ENCODE results near the gene PEAK3. TPM values are rescaled to one million over a fixed set of nuclear protein-coding genes. Genes with fewer than 3 reads are reported as not detected.
A peak's percentile ranks its signal among the peaks of the same experiment; 100 is the strongest.

PEAK3 gene
- polyA plus RNA-seq, 2 donors: 0.02 to 0.06 TPM

DNA sequence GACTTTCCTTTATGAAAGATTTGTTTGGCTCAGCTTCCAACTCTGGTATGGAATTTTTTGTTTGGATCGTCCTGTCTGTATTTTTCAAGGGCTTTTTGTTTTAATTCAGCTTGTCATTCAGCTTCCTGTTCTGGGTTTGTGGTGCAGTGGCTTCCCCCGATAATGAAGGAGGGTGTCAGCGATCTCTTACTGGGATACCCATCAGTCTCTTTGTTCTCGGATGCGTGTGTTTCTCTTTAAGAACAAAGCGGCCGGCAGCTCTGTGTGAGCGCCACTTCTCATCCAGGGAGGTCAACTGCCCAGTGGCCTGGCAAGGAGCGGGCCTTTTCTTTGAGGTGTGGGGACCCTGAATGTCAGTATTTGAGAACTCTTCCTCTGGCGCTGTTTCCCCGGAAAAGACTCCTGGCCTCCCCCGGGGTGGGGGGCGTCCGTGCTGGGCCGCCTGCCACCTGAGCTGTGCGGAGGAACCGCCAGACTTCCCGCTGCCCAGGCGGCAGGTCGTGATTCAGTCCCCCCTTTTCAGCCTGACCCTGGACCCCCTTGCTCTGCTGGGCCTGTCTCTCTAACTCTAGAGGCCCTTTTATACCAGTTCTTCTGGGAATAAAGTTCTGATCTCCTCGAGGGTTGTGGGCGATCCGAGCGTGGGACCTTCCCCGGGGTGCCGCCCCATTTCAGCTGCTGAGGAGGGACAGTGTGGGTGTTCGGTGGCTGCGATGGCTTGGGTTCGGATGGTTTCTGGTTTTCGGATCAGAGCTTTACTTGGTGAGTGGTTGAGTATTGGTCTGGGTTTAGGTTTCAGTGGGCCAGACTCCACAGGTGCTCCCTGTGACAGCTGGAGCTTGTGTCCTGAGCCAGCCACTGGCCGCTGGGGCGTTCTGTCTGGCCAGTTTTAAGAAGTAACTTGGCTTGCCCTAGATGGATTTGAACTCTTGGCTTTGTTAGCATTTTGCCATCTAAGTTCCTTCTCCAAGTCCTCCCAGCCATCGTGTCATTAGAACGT is 41.9 kb downstream of the PEAK3 start:
- peaks cover 6 to 32% of the 10 kb centered on the region in 2 donors for H3K4me1 ChIP-seq (ENCODE audit: control insufficient read depth in 2 of 2, insufficient read depth in 2 of 2, low read length in 1 of 2)
- WGBS, 2 donors: 25 to 27% methylated on average over 34 of the region's 34 CpGs
- H3K4me3 ChIP-seq (ENCODE audit: low read depth in 1 of 2, low read length in 2 of 2): peak overlapping the region; percentile 30 to 31
- peak overlapping the region; percentile 81 for H3K27ac ChIP-seq (ENCODE audit: low read depth in 2 of 2, low read length in 1 of 2)
- no peaks in the 10 kb centered on the region for H3K9me3 ChIP-seq (ENCODE audit: control insufficient read depth in 2 of 2, insufficient read depth in 1 of 2, low read depth in 1 of 2, low read length in 1 of 2)
- H3K36me3 ChIP-seq (ENCODE audit: control insufficient read depth in 2 of 2, insufficient read depth in 2 of 2, low read length in 1 of 2): peaks cover under 1 to 18% of the 10 kb centered on the region in 2 donors
- H3K27me3 ChIP-seq (ENCODE audit: control insufficient read depth in 1 of 2, insufficient read depth in 2 of 2, low read length in 2 of 2): no peaks in the 10 kb centered on the region

DNA sequence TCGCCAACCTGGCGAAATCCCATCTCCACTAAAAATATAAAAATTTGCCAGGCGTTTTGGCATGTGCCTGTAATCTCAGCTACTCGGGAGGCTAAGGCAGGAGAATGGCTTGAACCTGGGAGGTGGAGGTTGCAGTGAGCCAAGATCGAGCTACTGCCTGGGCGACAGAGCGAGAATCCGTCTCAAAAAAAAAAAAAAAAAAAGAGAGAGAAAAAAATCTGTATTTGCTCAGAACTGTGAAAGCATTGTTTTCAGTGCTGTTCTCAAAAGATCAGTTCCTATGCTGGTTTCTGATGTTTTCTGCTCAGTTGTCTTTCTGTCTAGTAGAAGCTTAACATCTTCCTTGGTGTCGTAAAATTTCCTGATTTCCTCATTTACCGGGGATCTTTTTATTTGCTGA is 42.8 kb downstream of the PEAK3 start:
- H3K9me3 ChIP-seq (ENCODE audit: control insufficient read depth in 2 of 2, insufficient read depth in 1 of 2, low read depth in 1 of 2, low read length in 1 of 2): no peaks in the 10 kb centered on the region
- H3K27me3 ChIP-seq (ENCODE audit: control insufficient read depth in 1 of 2, insufficient read depth in 2 of 2, low read length in 2 of 2): no peaks in the 10 kb centered on the region
- H3K4me3 ChIP-seq (ENCODE audit: low read depth in 1 of 2, low read length in 2 of 2): no peak overlapping the region
- no peak overlapping the region for H3K27ac ChIP-seq (ENCODE audit: low read depth in 2 of 2, low read length in 1 of 2)
- peaks cover 0 to 12% of the 10 kb centered on the region in 2 donors for H3K36me3 ChIP-seq (ENCODE audit: control insufficient read depth in 2 of 2, insufficient read depth in 2 of 2, low read length in 1 of 2)
- peaks cover 6 to 32% of the 10 kb centered on the region in 2 donors for H3K4me1 ChIP-seq (ENCODE audit: control insufficient read depth in 2 of 2, insufficient read depth in 2 of 2, low read length in 1 of 2)
- WGBS, 2 donors: 51 to 58% methylated on average over 10 of the region's 10 CpGs

DNA sequence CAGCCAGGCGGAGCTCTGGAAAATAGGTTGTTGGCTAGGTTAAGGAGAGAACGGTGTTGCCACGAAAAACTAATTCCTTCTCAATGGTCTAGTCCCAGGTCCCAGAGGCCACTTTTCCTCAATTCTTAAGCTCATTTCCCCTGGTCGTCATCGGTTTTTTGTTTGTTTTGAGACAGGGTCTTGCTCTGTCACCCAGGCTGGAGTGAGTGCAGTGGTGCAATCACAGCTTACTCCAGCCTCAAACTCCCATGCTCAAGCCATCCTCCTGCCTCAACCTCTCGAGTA is 44.2 kb downstream of the PEAK3 start:
- WGBS, 2 donors: 63 to 85% methylated on average over 6 of the region's 6 CpGs

DNA sequence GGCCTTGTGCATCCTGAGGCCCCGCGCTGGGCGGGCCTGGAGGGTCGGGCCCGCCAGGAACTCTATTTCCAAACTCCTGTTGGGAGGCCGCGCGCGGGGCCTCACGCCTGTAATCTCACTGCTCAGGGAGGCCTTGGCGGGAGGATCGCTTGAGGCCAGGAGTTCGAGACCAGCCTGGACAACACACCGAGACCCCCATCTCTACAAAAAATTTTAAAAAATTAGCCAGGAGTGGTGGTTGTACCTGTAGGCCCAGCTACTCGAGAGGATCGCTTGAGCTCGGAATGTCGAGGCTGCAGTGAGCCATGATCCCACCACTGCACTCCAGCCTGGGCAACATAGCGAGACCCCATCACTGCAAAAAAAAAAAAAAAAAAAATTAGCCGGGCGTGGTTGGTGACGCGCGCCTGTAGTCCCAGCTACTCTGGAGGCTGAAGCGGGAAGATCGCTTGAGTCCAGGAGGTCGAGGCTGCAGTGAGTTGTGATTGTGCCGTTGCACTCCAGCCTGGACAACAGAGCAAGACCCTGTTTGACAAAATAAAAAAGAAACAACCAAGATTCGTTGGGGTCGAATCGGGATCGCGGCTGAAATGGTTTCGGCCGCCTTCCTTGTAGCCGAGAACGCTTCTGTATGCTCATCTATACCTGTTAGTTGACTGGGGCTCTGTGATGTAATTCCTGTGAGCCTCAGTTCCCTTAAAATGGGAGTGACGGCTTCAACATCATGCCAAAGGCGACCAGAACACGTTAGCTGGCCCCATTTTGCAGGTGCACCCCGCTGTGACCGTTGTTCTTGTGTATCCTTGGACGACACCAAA is 44.7 kb downstream of the PEAK3 start:
- 39% methylated on average over 40 to 43 of the region's 43 CpGs for WGBS, 2 donors
- Histone ChIP-seq H3K27ac (ENCODE audit: low read depth in 2 of 2, low read length in 1 of 2) (peak overlapping the region; percentile 99 to 100), H3K9me3 (ENCODE audit: control insufficient read depth in 2 of 2, insufficient read depth in 1 of 2, low read depth in 1 of 2, low read length in 1 of 2) (no peaks in the 10 kb centered on the region), H3K4me3 (ENCODE audit: low read depth in 1 of 2, low read length in 2 of 2) (peak overlapping the region; percentile 81 to 91), H3K27me3 (ENCODE audit: control insufficient read depth in 1 of 2, insufficient read depth in 2 of 2, low read length in 2 of 2) (no peaks in the 10 kb centered on the region), H3K4me1 (ENCODE audit: control insufficient read depth in 2 of 2, insufficient read depth in 2 of 2, low read length in 1 of 2) (peaks cover 6 to 39% of the 10 kb centered on the region in 2 donors), H3K36me3 (ENCODE audit: control insufficient read depth in 2 of 2, insufficient read depth in 2 of 2, low read length in 1 of 2) (peaks cover 0 to 19% of the 10 kb centered on the region in 2 donors)

More for the DNA sequence above, 44.2 kb downstream of the PEAK3 start:
- no peaks in the 10 kb centered on the region for H3K9me3 ChIP-seq (ENCODE audit: control insufficient read depth in 2 of 2, insufficient read depth in 1 of 2, low read depth in 1 of 2, low read length in 1 of 2)
- H3K27ac ChIP-seq (ENCODE audit: low read depth in 2 of 2, low read length in 1 of 2): peak overlapping the region in 1 of 2 donors; percentile 99
- H3K27me3 ChIP-seq (ENCODE audit: control insufficient read depth in 1 of 2, insufficient read depth in 2 of 2, low read length in 2 of 2): no peaks in the 10 kb centered on the region
- H3K4me1 ChIP-seq (ENCODE audit: control insufficient read depth in 2 of 2, insufficient read depth in 2 of 2, low read length in 1 of 2): peaks cover 6 to 41% of the 10 kb centered on the region in 2 donors
- H3K4me3 ChIP-seq (ENCODE audit: low read depth in 1 of 2, low read length in 2 of 2): peak overlapping the region; percentile 81 to 91
- H3K36me3 ChIP-seq (ENCODE audit: control insufficient read depth in 2 of 2, insufficient read depth in 2 of 2, low read length in 1 of 2): peaks cover 0 to 13% of the 10 kb centered on the region in 2 donors

DNA sequence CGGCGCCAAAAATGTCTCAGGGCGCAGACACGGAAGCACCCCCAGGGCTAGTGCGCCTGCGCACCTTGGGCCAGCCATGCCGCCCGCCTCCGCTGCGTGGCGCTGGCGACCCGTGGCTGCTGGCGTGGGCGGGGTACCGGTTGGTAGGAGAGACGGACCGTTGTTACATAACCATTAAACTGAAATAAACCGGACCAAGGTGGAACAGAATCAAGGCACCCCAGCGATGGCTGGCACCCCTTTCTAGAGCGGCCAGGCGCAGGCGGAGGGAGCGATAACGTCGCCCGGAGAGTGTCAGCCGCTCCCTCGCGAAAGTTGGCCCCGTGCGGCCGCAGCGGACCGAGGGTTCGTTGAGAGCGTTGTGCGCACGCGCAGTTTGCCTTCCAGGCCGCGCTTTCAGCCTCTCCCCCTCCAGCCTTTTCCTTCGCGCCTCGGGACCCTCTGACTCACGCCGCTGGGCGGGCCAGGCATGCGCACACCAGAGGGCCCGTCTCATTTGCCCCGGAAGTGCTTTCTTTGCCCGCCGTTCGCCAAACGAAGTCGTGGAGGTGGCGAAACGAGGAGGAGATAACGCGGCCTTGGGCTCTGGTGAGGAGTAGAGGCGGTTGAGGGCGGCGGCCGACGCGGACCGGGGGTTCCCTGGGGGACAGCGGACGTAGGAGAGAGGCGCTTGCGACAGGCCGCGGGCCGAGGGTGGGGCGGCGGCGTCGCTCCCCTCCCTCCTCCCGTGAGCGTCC is 45.5 kb downstream of the PEAK3 start, which contains the start of the genes PLEKHJ1 and SF3A2:
Gene PLEKHJ1 (minus strand): TSS at position 16 of the 737 bp plus-strand sequence. CDS start 81 bp downstream, outside the sequence.
Gene SF3A2 (plus strand): TSS at position 511 of the 737 bp plus-strand sequence. CDS start 6,595 bp downstream, outside the sequence.
- WGBS, 2 donors: 1% methylated on average over 62 to 80 of the region's 80 CpGs
- Histone ChIP-seq H3K36me3 (ENCODE audit: control insufficient read depth in 2 of 2, insufficient read depth in 2 of 2, low read length in 1 of 2) (peaks cover 0 to 25% of the 10 kb centered on the region in 2 donors), H3K4me1 (ENCODE audit: control insufficient read depth in 2 of 2, insufficient read depth in 2 of 2, low read length in 1 of 2) (peaks cover 6 to 32% of the 10 kb centered on the region in 2 donors)

DNA sequence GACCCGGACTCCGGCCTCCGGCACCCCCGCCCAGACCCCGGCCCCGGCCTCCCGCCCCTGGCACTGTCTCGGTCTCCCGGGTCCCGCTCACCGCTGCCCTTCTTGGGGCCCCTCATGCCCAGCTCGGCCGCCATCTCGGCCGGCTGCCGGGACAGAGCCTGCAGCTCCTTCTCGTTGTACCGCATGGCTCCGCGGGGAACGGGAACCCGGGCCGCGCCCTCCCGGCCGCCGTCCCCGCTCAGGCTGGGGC is 46.0 kb downstream of the PEAK3 start:
- Histone ChIP-seq H3K4me3 (ENCODE audit: low read depth in 1 of 2, low read length in 2 of 2) (peak overlapping the region; percentile 81 to 91), H3K27me3 (ENCODE audit: control insufficient read depth in 1 of 2, insufficient read depth in 2 of 2, low read length in 2 of 2) (no peaks in the 10 kb centered on the region), H3K9me3 (ENCODE audit: control insufficient read depth in 2 of 2, insufficient read depth in 1 of 2, low read depth in 1 of 2, low read length in 1 of 2) (no peaks in the 10 kb centered on the region), H3K27ac (ENCODE audit: low read depth in 2 of 2, low read length in 1 of 2) (peak overlapping the region; percentile 80 to 99), H3K4me1 (ENCODE audit: control insufficient read depth in 2 of 2, insufficient read depth in 2 of 2, low read length in 1 of 2) (peaks cover 4 to 27% of the 10 kb centered on the region in 2 donors), H3K36me3 (ENCODE audit: control insufficient read depth in 2 of 2, insufficient read depth in 2 of 2, low read length in 1 of 2) (peaks cover 0 to 28% of the 10 kb centered on the region in 2 donors)
- 0 to 1% methylated on average over 21 to 28 of the region's 28 CpGs for WGBS, 2 donors

More for the DNA sequence above, 45.5 kb downstream of the PEAK3 start, which contains the start of the genes PLEKHJ1 and SF3A2:
- Histone ChIP-seq H3K9me3 (ENCODE audit: control insufficient read depth in 2 of 2, insufficient read depth in 1 of 2, low read depth in 1 of 2, low read length in 1 of 2) (no peaks in the 10 kb centered on the region), H3K4me3 (ENCODE audit: low read depth in 1 of 2, low read length in 2 of 2) (peak within 1 kb of the TSS; percentile 81 to 91), H3K27me3 (ENCODE audit: control insufficient read depth in 1 of 2, insufficient read depth in 2 of 2, low read length in 2 of 2) (no peaks in the 10 kb centered on the region), H3K27ac (ENCODE audit: low read depth in 2 of 2, low read length in 1 of 2) (peak within 1 kb of the TSS; percentile 99 to 100)

DNA sequence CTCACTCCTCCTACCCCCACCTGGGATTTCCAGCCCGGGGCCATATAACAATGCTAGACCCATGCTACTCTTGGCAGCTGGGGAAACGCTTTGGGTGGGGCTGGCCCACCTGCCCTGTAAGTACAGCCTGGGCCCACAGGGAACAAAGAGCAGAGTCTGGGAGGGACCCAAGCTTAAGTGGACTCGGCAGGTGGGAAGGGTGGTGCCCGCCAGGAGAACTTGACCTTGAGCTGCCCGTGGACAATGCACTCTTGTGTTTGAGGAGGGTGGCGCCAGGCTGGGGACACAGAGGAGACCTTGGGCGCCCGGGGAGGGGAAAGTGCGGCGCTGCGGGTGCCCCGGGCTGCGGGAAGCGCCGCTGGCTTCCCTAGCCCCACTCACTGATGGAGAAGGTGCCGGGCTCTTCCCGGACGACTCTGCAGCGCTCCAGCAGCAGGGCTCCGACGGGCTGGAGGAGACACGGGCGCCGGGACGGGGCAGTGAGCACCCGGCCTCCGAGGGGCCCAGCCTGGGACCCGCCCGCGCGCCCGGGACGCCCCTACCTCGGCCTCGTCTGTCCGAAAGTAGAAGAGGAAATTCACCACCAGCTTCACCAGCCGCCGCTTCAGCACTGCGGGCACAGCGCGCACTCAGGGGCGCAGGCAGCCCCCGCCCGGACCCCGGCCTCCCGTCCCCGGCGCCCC is 46.5 kb downstream of the PEAK3 start:
- H3K4me1 ChIP-seq (ENCODE audit: control insufficient read depth in 2 of 2, insufficient read depth in 2 of 2, low read length in 1 of 2): peaks cover 0 to 23% of the 10 kb centered on the region in 2 donors
- WGBS, 2 donors: 0 to 1% methylated on average over 27 to 48 of the region's 48 CpGs
- peak overlapping the region; percentile 80 to 99 for H3K27ac ChIP-seq (ENCODE audit: low read depth in 2 of 2, low read length in 1 of 2)
- H3K9me3 ChIP-seq (ENCODE audit: control insufficient read depth in 2 of 2, insufficient read depth in 1 of 2, low read depth in 1 of 2, low read length in 1 of 2): no peaks in the 10 kb centered on the region
- H3K4me3 ChIP-seq (ENCODE audit: low read depth in 1 of 2, low read length in 2 of 2): peak overlapping the region; percentile 81 to 91
- peaks cover 0 to 31% of the 10 kb centered on the region in 2 donors for H3K36me3 ChIP-seq (ENCODE audit: control insufficient read depth in 2 of 2, insufficient read depth in 2 of 2, low read length in 1 of 2)
- H3K27me3 ChIP-seq (ENCODE audit: control insufficient read depth in 1 of 2, insufficient read depth in 2 of 2, low read length in 2 of 2): no peaks in the 10 kb centered on the region

DNA sequence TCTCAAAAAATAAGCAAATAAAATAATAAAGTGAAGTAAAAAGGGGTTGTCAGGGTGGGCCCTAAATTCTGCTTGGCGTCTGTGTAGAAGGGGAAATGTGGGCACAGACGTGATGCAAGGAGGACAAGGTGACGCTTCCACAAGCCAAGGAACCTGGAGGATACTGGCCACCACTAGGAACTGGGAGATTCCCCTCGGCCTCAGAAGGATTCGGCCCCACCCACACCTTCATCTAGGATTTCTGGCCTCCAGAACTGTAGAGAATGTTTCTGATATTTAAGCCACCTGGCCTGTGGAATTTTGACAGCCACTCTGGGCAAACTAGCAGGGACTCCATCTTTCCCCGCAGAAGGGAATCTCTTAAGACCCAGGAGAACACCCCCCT is 47.0 kb downstream of the PEAK3 start:
- Histone ChIP-seq H3K27me3 (ENCODE audit: control insufficient read depth in 1 of 2, insufficient read depth in 2 of 2, low read length in 2 of 2) (no peaks in the 10 kb centered on the region), H3K36me3 (ENCODE audit: control insufficient read depth in 2 of 2, insufficient read depth in 2 of 2, low read length in 1 of 2) (peaks cover 0 to 36% of the 10 kb centered on the region in 2 donors), H3K4me3 (ENCODE audit: low read depth in 1 of 2, low read length in 2 of 2) (peak overlapping the region; percentile 81 to 91), H3K27ac (ENCODE audit: low read depth in 2 of 2, low read length in 1 of 2) (peak overlapping the region; percentile 80 to 99), H3K9me3 (ENCODE audit: control insufficient read depth in 2 of 2, insufficient read depth in 1 of 2, low read depth in 1 of 2, low read length in 1 of 2) (no peaks in the 10 kb centered on the region), H3K4me1 (ENCODE audit: control insufficient read depth in 2 of 2, insufficient read depth in 2 of 2, low read length in 1 of 2) (peaks cover 0 to 18% of the 10 kb centered on the region in 2 donors)
- WGBS, 2 donors: 31 to 36% methylated on average over 6 of the region's 6 CpGs
